Trophoblast cell (in vitro differentiated cells and primary cell): Measurements from ENCODE around the gene NAALAD2.

Experiments used
- DNase-seq, 2 donors: peaks; one replicate each; pipeline ENCODE4 v3.0.0-alpha.2; 2016
- H2AFZ ChIP-seq: 2 replicates; pipeline ENCODE4 v1.6.1; 2013; ENCODE audit warnings: low read length, moderate library complexity, mild to moderate bottlenecking; ENCODE audit not compliant: insufficient read depth, poor library complexity
- H2AK5ac ChIP-seq: 2 replicates; pipeline ENCODE4 v1.6.1; 2013; ENCODE audit warnings: mild to moderate bottlenecking, low read length
- H2BK120ac ChIP-seq: 2 replicates; pipeline ENCODE4 v1.6.1; 2013; ENCODE audit warnings: low read length, mild to moderate bottlenecking, moderate library complexity; ENCODE audit not compliant: insufficient read depth, poor library complexity
- H2BK12ac ChIP-seq: 2 replicates; pipeline ENCODE4 v1.6.1; 2013; ENCODE audit warnings: mild to moderate bottlenecking, low read length, moderate library complexity
- H2BK5ac ChIP-seq: 2 replicates; pipeline ENCODE4 v1.6.1; 2013; ENCODE audit warnings: low read length, low read depth, moderate library complexity, mild to moderate bottlenecking; ENCODE audit not compliant: poor library complexity
- H3K14ac ChIP-seq: 2 replicates; pipeline ENCODE4 v1.6.1; 2013; ENCODE audit warnings: mild to moderate bottlenecking, low read length
- H3K18ac ChIP-seq: 2 replicates; pipeline ENCODE4 v1.6.1; 2013; ENCODE audit warnings: mild to moderate bottlenecking, low read length
- H3K23ac ChIP-seq: 2 replicates; pipeline ENCODE4 v1.6.1; 2013; ENCODE audit warnings: low read length
- H3K27ac ChIP-seq: 2 replicates; pipeline ENCODE4 v1.5.1; 2013; ENCODE audit warnings: low read depth, mild to moderate bottlenecking, inconsistent platforms, low read length, moderate library complexity
- H3K27me3 ChIP-seq: 2 replicates; pipeline ENCODE4 v1.6.1; 2013; ENCODE audit warnings: inconsistent platforms, mild to moderate bottlenecking, low read length, moderate library complexity; ENCODE audit not compliant: insufficient read depth
- H3K36me3 ChIP-seq, 2 experiments: 1 replicate in 1 of 2; 2 replicates in 1 of 2; pipeline ENCODE4 v1.6.1; 2013; ENCODE audit warnings: low read length in 2 of 2, mild to moderate bottlenecking in 2 of 2, moderate library complexity in 1 of 2; ENCODE audit not compliant: insufficient read depth in 2 of 2, control insufficient read depth in 1 of 2
- H3K4ac ChIP-seq: 2 replicates; pipeline ENCODE4 v1.6.1; 2013; ENCODE audit warnings: low read depth, mild to moderate bottlenecking, low read length, moderate library complexity
- H3K4me1 ChIP-seq, 2 experiments: 1 replicate in 1 of 2; 2 replicates in 1 of 2; pipeline ENCODE4 v1.6.1; 2013; ENCODE audit warnings: low read length in 2 of 2, mild to moderate bottlenecking in 2 of 2, moderate library complexity in 1 of 2; ENCODE audit not compliant: insufficient read depth in 2 of 2, control insufficient read depth in 1 of 2
- H3K4me2 ChIP-seq: 2 replicates; pipeline ENCODE4 v1.6.1; 2013; ENCODE audit warnings: inconsistent platforms, mild to moderate bottlenecking, low read length, moderate library complexity
- H3K4me3 ChIP-seq: 2 replicates; pipeline ENCODE4 v1.5.1; 2013; ENCODE audit warnings: mild to moderate bottlenecking, low read depth, low read length, inconsistent platforms
- H3K79me1 ChIP-seq: one replicate; pipeline ENCODE4 v1.6.1; 2013; ENCODE audit warnings: low read length
- H3K79me2 ChIP-seq: 2 replicates; pipeline ENCODE4 v1.6.1; 2013; ENCODE audit warnings: low read length, mild to moderate bottlenecking; ENCODE audit not compliant: control insufficient read depth, insufficient read depth, poor library complexity
- H3K9ac ChIP-seq: 2 replicates; pipeline ENCODE4 v1.6.1; 2013; ENCODE audit warnings: mild to moderate bottlenecking, low read length
- H3K9me3 ChIP-seq: 2 replicates; pipeline ENCODE4 v1.6.1; 2013; ENCODE audit warnings: low read depth, mild to moderate bottlenecking, control low read depth, inconsistent platforms, low read length; ENCODE audit not compliant: insufficient read depth
- H4K12ac ChIP-seq: 2 replicates; pipeline ENCODE4 v1.6.1; 2013; ENCODE audit warnings: low read depth, mild to moderate bottlenecking, low read length, moderate library complexity
- H4K8ac ChIP-seq: 2 replicates; pipeline ENCODE4 v1.6.1; 2013; ENCODE audit warnings: low read depth, mild to moderate bottlenecking, low read length, moderate library complexity
- H4K91ac ChIP-seq: one replicate; pipeline ENCODE4 v1.6.1; 2013; ENCODE audit warnings: low read depth, mild to moderate bottlenecking, low read length, moderate library complexity
- WGBS: extraction: QIAGEN DNeasy Blood & Tissue Kit; methylation state at CpG from one replicate; pipeline ENCODE4 v1.1.7; 2013; ENCODE audit warnings: missing lambda C conversion rate; ENCODE audit not compliant: insufficient read length, insufficient coverage; ENCODE audit errors: extremely low coverage; 5-methylcytosine and 5-hydroxymethylcytosine counted together

The NAALAD2 gene

DNA sequence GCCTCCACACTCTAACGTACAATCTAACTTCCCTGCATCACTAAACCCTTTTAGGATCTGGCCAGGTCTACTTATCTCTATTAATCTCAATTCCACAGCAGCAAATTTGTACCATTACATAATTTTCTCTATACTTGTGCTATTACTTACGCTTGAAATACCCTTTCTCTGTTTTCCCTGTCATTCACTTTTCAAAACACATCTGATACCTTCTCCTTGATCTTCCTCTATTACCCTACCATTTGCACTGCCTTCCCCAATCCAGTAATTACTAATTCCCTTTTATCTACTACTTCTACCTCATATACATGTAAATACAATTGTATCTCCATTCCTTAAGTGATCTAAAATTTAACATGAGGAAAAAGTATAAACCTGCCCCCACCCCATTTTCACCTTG lies 74.4 kb downstream of the NAALAD2 start:
- no peak overlapping the region for H2BK120ac ChIP-seq
- no peak overlapping the region for H2BK12ac ChIP-seq
- WGBS, result no CpG with 5 or more reads among the region's 2 CpGs
- H3K4ac ChIP-seq, result no peak overlapping the region
- H2AK5ac ChIP-seq, result no peak overlapping the region
- no peaks in the 10 kb centered on the region for H3K27me3 ChIP-seq
- H3K4me3 ChIP-seq, result no peak overlapping the region
- H3K23ac ChIP-seq, result no peak overlapping the region
- no peak overlapping the region for H3K4me2 ChIP-seq
- H3K4me1 ChIP-seq, result no peaks in the 10 kb centered on the region
- H3K79me1 ChIP-seq, result no peaks in the 10 kb centered on the region
- no peak overlapping the region for H2AFZ ChIP-seq
- H3K14ac ChIP-seq, result no peak overlapping the region
- H4K12ac ChIP-seq, result no peak overlapping the region
- no peaks in the 10 kb centered on the region for H3K9me3 ChIP-seq
- H3K18ac ChIP-seq, result no peak overlapping the region
- H4K8ac ChIP-seq, result no peak overlapping the region
- no peaks in the 10 kb centered on the region for H3K79me2 ChIP-seq
- no peak for DNase-seq
- H3K9ac ChIP-seq, result no peak overlapping the region
- H3K36me3 ChIP-seq, result peaks cover 4 to 7% of the 10 kb centered on the region in 2 experiments
- H3K27ac ChIP-seq, result no peak overlapping the region
- H2BK5ac ChIP-seq, result no peak overlapping the region
- H4K91ac ChIP-seq, result no peak overlapping the region

DNA sequence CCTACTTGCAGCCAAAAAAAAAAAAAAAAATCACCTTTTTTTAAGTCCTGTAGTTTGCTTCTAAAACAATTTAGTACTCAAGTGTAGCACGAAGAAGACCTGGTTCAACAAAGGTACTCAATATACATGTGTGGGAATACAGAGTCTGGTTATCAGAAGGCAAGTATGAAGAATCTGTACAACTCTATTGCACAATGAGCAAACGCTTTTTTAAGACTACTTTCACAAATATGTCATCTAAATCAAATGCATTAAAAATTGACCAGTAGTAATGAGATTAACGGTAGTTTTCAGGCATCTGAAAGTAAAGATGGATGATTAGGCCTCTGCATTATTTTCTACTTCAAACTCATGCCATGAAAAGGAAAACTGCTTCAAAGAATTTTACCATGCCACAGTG lies 78.9 kb downstream of the NAALAD2 start:
- no peaks in the 10 kb centered on the region for H3K27me3 ChIP-seq
- H3K79me1 ChIP-seq, result no peaks in the 10 kb centered on the region
- H2BK12ac ChIP-seq, result no peak overlapping the region
- H3K79me2 ChIP-seq, result no peaks in the 10 kb centered on the region
- H4K12ac ChIP-seq, result no peak overlapping the region
- H2AK5ac ChIP-seq, result no peak overlapping the region
- no peak overlapping the region for H3K4me3 ChIP-seq
- H3K4ac ChIP-seq, result no peak overlapping the region
- H2BK120ac ChIP-seq, result no peak overlapping the region
- no peak overlapping the region for H3K23ac ChIP-seq
- no peak overlapping the region for H3K18ac ChIP-seq
- H2BK5ac ChIP-seq, result no peak overlapping the region
- no peak overlapping the region for H3K4me2 ChIP-seq
- H3K4me1 ChIP-seq, result no peaks in the 10 kb centered on the region
- no peak overlapping the region for H3K27ac ChIP-seq
- no peaks in the 10 kb centered on the region for H3K9me3 ChIP-seq
- WGBS, result no CpG with 5 or more reads among the region's 3 CpGs
- no peak overlapping the region for H4K91ac ChIP-seq
- no peak for DNase-seq
- H4K8ac ChIP-seq, result no peak overlapping the region
- H2AFZ ChIP-seq, result no peak overlapping the region
- no peak overlapping the region for H3K14ac ChIP-seq
- H3K36me3 ChIP-seq, result peaks cover 0 to 4% of the 10 kb centered on the region in 2 experiments
- no peak overlapping the region for H3K9ac ChIP-seq

GRCh38 chr11:90216611-90217010 lies 82.1 kb downstream of the NAALAD2 start:
- Histone ChIP-seq H3K23ac (no peak overlapping the region), H2AK5ac (no peak overlapping the region), H2AFZ (no peak overlapping the region), H3K36me3 (peaks cover 2 to 4% of the 10 kb centered on the region in 2 experiments), H3K18ac (no peak overlapping the region), H3K27me3 (no peaks in the 10 kb centered on the region), H3K79me1 (no peaks in the 10 kb centered on the region), H3K4me2 (no peak overlapping the region), H3K4me1 (peaks cover 2 to 3% of the 10 kb centered on the region in 2 experiments), H2BK120ac (no peak overlapping the region), H4K12ac (no peak overlapping the region), H3K79me2 (peaks cover 8% of the 10 kb centered on the region), H3K4ac (no peak overlapping the region), H2BK12ac (no peak overlapping the region), H3K9ac (no peak overlapping the region), H4K8ac (no peak overlapping the region), H3K14ac (no peak overlapping the region), H2BK5ac (no peak overlapping the region), H4K91ac (no peak overlapping the region), H3K27ac (no peak overlapping the region), H3K9me3 (no peaks in the 10 kb centered on the region), H3K4me3 (no peak overlapping the region)
- WGBS, result no CpG with 5 or more reads among the region's 5 CpGs
- no peak for DNase-seq

- Histone ChIP-seq H4K12ac (no peak overlapping the region), H3K79me2 (peaks cover 15% of the 10 kb centered on the region), H3K27ac (no peak overlapping the region), H4K91ac (no peak overlapping the region), H2AK5ac (no peak overlapping the region), H2BK5ac (no peak overlapping the region), H3K36me3 (peaks cover 0 to 2% of the 10 kb centered on the region in 2 experiments), H3K4me1 (peaks cover 2 to 3% of the 10 kb centered on the region in 2 experiments), H3K23ac (no peak overlapping the region), H3K4ac (peak overlapping the region; percentile 40), H3K18ac (no peak overlapping the region), H3K9me3 (no peaks in the 10 kb centered on the region), H3K79me1 (peaks cover 6% of the 10 kb centered on the region), H3K14ac (no peak overlapping the region), H3K27me3 (no peaks in the 10 kb centered on the region), H4K8ac (no peak overlapping the region), H3K4me2 (no peak overlapping the region), H3K4me3 (no peak overlapping the region), H2BK120ac (no peak overlapping the region), H3K9ac (no peak overlapping the region), H2BK12ac (no peak overlapping the region), H2AFZ (no peak overlapping the region)
- DNase-seq, result no peak
- no CpG with 5 or more reads among the region's 2 CpGs for WGBS
Observed at GRCh38 chr11:90218606-90219005, 84.1 kb downstream of the NAALAD2 start.
